ENCODE measurements around the gene RAMACL.

The RAMACL gene

GRCh38 chr6:166534658-166535406 lies 51.6 kb downstream of the RAMACL start:
- no peak for DNase-seq (ENCODE audit: low spot score)
- no peak for TF ChIP-seq CTCF (IDR thresholded peaks at IDR 0.05; ENCODE audit: extremely low read depth, insufficient read depth, missing control alignments)
- in situ Hi-C loops (cut with MboI; ENCODE audit: low pct_unique_long_range_greater_than_20kb, low sequenced_read_pairs, unreplicated experiment) = no loop called here

GRCh38 chr6:166533205-166533824 lies 53.2 kb downstream of the RAMACL start:
- in situ Hi-C loops (cut with MboI; ENCODE audit: low pct_unique_long_range_greater_than_20kb, low sequenced_read_pairs, unreplicated experiment) = no loop called here
- TF ChIP-seq CTCF (IDR thresholded peaks at IDR 0.05; ENCODE audit: extremely low read depth, insufficient read depth, missing control alignments) = no peak
- no peak for DNase-seq (ENCODE audit: low spot score)
